NCI-H748 (cell line): ENCODE results near the gene TXNDC11.

Experiments used
- DNase-seq: peaks from one replicate; lab custom pipeline; 2025; ENCODE audit not compliant: unreplicated experiment; lab: John Stamatoyannopoulos, UW

The TXNDC11 gene

DNA sequence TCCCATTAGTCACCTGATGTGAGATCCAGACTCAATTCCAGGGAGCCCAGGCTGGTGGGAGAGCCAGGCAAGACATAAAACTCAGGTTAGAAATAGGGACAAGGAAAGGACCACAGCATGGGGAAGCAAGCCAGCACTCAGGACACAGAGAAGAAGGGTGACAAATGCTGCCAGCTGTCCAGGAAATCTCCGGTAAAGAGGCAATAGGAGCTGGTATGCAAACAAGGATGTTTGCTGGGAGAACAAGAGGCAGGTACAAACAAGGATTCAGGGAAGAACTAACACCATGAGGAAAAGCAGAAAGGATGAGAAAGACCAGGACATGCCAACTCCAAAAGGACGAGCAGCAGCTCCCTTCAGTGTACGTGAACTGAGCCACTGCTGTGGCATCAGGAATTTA, 10.2 kb upstream of the TXNDC11 start:
- DNase-seq, result no peak

DNA sequence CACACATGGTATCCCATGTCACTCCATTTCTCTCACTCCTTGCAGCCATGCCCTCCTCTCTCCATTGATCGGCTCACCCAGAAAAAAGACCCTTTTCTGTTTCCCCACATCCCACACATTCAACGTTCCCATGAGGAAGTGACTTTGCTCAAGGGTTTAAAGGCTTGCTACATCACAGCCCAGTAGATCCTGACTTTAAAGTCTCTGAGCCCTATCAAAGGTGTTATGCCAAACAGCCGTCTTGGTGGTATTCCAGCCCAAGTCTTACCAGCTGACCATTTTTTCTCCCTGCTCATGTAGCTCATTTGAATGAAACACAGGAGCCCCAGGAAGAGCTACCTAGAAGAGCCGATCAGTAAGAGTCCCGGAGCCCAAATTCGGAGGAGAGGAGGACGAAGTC, 7.4 kb upstream of the TXNDC11 start:
- DNase-seq, result no peak

DNA sequence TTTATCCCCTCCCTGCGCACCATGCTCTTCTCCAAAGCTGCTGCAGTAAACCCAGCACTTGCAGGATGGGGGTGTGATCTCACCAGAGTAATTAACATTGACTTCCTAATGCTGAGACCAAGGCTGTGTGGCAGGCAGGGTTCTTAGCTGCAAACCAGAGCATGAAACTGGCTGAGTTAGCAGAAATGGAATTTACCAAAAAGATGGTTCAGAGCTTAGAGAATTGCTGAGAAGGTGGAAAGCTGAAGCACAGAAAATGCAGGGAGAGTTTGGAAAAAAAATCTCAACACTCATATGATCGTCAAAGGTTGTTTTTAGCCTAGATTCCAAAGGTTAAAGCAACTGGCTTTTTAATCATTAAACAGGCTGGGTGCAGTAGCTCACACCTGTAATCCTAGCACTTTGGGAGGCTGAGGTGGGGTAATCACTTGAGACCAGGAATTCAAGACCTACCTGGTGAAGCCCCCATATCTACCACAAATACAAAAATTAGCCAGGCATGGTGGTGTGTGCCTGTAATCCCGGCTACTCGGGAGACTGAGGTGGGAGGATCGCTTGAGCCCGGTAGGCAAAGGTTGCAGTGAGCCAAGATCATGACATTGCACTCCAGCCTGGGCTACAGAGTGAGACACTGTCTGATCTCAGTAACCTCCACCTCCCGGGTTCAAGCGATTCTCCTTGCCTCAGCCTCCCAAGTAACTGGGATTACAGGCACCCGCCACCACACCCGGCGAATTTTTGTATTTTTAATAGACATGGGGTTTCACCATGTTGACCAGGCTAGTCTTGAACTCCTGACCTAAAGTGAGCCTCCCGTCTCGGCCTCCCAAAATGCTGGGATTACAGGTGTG, 6.0 kb upstream of the TXNDC11 start:
- DNase-seq, result no peak

DNA sequence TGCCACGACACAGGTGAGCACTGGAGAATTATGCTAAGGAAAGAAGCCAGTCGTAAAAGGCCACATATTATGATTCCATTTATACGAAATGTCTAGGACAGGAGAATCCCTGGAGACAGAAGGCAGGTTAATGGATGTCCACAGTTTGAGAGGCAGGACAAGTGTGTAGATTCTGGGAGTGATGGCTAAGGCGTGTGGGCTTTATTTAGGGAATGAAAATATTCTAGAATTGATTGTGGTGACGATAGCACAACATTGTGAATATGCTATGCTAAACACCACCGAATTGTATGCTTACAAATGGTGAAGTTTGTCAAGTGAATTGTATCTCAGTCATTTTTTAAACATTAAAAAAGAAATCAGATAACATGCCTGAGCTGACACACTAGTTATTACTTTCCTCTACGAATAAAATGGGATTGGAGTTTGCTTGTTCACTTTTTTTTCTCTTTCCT, 5.3 kb upstream of the TXNDC11 start:
- DNase-seq, result no peak

DNA sequence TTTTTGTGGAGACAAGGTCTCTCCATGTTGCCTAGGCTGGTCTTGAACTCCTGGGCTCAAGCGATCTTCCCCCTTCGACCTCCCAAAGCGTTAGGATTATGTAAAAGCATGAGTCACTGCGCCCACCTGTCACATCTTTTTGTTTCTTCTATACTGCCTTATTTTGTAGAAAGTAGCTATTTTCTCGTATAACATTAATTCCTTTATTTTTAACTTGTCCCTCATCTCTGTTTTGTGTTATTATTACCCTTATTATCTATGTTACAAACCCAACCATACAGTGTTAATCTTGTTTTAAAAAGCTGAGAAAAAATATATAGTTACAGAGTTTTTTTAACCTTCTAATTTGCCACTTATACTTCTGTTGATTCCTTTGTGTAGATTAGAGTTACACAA, 1.4 kb upstream of the TXNDC11 start:
- no peak for DNase-seq

DNA sequence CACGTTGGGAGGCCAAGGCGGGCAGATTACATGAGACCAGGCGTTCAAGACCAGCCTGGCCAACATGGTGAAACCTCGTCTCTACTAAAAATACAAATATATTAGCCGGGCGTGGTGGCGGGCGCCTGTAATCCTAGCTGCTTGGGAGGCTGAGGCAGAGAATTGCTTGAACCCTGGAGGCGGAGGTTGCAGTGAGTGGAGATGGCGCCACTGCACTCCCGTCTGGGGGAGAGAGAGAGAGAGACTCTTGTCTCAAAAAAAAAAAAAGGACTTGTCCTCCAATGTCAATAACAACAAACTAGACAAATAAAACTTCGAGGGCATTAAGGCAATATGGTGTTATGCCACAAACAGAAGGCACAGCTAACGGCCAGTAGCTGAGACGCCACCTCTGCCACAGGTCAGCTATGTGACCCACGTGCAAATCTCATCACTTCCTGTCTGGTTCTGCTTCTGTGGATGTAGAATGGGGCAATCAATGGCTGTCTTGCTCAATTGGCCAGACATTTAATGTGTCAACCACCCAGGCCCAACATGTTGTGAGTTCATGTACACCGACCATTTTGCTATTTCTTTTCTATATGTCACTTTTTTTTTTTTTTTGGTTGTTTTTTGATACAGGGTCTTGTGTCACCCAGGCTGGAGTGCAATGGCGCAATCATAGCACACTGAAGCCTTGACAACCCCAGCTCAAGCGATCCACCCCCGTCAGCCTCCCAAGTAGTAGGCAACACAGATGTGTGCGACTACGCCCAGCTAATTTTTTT, 834 bp upstream of the TXNDC11 start:
- no peak for DNase-seq

DNA sequence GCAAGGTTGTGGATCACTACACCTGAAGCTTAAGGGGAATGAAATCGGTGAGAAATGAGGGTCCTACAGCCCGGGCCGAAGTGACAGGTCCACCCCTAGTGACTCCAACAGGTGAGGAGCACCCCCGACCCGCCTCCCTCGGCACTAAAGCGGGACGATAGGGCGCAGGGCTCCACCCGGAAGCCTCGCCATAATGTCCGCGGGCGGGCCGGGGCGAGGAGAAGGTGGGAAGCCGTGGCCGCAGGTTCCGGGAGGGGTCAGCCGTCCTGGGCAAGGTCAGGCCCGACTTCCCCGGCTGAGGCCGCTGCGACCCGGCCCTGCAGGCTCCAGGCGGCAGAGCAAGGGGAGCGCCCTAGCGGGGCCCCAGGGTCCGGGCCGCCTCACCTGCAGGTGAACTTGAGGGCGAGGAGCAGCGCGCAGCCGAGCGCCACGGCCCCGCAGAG, 543 bp downstream of the TXNDC11 start:
- no peak for DNase-seq

DNA sequence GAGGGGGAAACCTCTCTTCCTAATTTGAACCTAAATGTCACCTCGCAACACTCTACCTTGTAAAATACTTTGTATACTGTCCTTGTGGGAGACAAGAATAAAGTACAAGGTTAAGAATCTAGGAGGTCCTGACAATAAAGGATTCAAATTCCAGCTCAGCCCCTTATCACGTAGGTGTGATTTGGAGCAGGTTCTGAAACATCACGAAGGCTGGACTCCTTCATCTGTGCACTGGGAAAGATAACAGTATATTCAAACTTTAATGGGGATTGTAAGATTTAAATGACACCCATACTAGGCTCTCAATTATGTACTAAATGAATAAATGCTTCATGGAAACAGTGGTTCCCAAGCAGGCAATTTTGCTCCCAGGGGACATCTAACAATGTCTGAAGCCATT, 2.1 kb downstream of the TXNDC11 start:
- no peak for DNase-seq

DNA sequence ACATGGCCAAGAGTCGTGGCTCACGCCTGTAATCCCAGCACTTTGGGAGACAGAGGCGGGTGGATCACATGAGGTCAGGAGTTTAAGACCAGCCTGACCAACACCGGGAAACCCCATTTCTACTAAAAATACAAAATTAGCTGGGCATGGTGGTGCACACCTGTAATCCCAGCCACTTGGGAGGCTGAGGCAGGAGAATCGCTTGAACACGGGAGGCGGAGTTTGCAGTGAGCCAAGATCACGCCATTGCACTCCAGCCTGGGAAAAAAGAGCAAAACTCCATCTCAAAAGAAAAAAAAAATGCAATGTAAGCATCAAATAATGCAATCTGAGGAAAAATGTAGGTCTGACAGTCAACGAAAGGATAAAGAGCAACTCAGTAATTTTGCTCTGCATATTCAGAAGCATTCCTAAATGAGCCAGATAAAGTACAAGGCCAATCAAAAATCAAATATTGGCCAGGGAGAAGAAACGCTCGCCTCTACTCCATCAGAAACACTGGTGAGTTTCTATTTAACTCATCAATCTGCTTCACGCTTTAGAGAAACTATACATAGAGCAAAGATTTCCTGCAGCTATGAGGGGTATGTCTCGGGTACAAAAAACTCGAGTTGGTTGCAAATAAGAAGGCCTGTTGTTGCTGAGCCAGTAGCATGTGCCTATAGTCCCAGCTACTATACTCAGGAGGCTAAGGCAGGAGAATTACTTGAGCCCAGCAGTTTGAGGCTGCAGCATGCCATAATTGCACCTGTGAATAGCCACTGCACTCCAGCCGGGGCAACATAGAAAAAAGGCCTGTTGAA, 3.7 kb downstream of the TXNDC11 start:
- no peak for DNase-seq

DNA sequence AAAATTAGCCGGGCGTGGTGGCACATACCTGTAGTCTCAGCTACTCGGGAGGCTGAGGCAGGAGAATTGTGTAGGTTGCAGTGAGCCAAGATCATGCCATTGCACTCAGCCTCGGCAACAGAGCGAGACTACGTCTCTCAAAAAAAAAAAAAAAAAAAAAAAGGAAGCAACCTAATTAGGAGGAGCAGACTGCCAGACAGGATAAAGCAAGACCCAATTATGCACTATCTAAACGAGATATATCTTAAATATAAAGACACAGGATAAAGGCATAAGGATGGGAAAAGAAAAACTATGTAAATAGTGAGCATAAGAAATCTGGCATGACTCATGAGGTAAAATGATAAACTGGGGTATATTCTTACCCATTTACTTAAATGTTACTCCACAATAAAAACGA, 4.9 kb downstream of the TXNDC11 start:
- DNase-seq, result no peak

DNA sequence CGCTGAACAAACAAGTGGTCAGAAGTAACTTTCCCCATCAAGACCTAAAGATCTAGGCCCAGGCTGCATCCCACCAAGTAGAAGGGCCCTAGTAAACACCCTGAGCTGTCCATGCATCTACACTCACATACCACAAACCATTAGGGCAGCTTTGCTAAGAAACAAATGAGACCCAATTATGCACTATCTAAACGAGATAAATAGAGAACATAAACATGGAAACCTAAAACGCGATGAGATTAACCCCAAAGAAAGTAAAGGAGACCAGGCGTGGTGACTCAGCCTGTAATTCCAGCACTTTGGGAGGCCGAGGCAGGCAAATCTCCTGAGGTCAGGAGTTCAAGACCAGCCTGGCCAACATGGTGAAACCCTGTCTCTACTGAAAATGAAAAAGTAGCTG, 5.8 kb downstream of the TXNDC11 start:
- no peak for DNase-seq

DNA sequence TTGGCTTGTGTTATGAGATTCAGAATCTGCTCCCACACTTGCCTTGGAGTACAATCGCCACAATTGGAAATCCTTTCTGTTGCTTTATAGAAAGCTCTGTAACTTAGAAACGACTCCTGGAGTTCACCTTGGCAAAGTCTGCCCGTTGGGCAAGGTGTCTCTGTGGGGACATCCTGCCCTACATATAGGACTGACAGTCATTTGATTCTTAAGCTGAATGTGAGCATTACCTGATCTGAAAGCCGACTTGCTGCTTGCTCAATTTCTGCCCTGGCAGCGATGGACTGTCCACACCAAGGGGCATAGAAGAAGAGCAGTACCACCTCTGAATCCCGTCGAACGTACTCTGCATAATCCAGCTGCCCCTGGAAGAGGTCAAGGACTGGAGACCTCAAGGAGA, 6.9 kb downstream of the TXNDC11 start:
- DNase-seq, result no peak

DNA sequence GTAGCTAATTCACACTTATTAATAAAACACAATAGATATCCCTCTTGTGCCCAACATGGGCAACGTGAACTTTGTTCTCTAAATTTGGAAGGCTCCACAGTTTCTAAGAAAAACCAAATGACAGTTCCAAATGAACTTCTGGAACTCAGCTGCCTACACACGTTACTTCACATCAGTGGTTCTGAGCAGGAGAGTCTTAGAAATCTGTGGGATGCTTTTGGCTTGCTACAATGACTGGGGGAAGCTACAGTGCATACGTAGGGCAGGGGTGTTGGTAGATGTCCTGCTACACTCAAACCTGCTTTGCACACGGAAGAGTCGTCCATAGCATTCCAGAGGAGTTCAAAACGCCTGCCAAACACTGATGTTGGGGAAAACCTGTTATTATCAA, 8.0 kb downstream of the TXNDC11 start:
- DNase-seq, result no peak

DNA sequence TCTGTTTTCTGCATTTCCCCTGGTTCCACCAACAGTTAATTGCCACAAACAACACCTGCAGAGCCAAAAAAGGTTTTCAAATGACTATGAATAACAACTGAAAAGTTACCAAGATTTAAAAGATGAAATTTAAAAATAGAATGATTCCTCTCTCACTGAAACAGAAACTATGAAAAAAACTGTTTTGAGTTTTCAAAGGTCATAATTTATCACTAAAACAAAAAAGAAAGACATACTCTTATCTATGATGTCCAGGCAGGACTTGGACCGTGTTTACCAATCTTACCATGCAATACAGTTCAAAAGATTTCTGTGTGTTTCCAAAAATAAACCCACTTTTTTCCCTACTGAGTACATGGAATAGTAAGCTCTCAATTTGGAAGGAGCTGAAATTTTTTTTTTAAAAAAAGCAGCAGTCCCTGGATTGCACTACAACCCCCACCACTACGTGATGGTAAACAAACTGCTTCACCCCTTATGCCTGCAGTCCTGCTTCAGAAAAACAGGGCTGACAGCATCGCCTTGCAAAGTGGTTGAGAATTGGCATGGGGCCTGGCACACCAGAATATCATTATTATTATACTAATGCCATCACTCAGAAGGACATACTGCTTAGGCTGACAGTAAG, 8.5 kb downstream of the TXNDC11 start:
- no peak for DNase-seq

DNA sequence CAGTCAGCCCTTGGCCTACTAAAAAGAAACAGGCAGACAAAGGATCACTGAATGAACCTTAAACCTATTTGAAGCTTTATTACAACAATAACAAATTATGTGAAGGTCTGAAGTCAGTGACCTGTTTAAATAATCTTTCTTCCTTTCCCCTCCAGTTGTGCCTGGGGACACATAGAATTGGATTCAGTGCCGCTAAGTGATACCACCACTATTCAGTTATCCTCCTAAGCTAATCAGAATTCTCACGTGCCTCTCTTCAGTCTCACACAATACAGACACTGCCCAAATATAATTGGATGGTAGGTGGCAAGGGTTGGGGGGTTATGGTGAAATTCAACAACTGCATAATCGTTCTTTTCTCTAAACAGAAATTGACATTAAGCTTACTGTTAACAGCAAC, 11.4 kb downstream of the TXNDC11 start:
- no peak for DNase-seq

DNA sequence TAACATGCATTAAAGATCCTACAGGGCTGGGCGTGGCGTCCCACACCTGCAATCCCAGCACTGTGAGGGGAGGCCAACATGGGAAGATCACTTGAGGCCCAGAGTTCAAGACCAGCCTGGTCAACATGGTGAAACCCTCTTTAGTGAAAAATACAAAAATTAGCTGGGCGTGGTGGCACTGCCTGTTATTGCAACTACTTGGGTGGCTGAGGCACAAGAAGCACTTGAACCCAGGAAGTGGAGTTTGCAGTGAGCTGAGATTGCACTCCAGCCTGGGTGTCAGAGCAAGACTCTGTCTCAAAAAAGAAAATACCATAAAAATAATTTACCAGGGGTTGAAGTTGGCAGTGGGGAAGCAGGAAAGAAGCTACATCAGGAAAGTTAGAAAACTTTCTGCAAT, 12.9 kb downstream of the TXNDC11 start:
- DNase-seq, result no peak

DNA sequence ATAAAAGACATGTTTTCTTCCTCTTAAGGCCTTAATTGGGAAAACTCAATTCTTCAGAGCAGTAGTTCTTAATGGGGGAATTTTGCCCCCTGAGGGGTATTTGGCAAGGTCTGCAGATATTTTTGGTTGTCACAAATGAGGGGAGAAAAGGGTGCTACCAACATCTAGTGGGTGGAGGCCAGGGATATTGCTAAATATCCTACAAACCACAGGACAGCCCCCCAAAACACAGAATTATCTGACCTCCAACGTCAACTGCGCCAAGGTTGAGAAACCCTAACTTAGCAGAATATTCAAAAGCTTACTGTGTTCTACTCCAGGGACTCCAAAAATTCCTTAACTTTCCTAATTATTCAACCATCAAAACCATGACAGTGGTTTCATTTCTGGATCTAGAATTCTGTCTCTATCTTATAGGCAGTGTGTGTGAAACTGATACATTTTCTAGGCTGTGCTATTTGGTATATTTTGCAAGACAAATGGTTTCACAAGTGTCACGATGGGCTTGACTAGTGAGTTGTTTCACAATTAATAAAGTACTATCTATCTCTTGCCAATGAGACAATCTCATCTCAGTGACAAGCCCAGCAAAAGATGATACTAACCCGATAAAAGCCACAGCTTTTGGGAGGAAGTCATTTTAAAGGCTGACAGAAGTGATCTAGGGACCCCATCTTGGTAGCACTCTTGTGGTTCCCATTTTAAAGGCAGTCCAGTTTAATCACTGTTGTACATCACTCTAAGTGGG, 14.7 kb downstream of the TXNDC11 start:
- DNase-seq, result no peak

DNA sequence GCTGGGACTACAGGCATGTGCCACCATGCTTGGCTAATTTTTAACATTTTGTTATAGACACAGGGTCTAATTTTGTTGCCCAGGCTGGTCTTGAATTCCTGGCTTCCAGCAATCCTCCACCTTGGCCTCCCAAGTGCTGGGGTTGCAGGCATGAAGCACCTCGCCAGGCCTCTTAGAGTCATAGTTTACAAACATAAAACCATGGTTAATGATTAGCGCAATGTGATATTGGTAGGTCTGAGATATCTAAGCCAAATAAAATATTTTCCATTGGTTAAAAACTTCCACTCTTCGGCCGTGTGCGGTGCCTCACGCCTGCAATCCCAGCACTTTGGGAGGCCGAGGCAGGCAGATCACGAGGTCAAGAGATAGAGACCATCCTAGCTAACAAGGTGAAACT, 16.6 kb downstream of the TXNDC11 start:
- DNase-seq, result no peak

DNA sequence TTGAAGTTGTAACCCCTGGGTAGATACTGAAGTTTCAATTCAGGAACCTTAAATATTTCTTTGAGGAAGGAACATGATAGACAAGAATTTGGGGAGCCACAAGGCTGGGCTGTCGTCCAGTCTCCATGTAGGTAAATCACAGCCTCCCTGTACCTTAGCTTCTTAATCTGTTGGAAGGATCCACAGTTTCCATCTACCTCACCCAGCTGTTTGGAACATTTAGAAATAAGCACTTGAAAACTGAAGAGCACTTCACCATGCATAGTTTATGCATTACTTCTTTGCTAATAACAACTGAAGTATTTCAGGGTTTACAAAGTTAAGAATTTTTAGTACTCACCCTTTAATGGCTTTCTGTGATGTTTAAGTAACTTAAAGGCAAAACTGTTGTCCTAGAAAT, 17.2 kb downstream of the TXNDC11 start:
- DNase-seq, result no peak

DNA sequence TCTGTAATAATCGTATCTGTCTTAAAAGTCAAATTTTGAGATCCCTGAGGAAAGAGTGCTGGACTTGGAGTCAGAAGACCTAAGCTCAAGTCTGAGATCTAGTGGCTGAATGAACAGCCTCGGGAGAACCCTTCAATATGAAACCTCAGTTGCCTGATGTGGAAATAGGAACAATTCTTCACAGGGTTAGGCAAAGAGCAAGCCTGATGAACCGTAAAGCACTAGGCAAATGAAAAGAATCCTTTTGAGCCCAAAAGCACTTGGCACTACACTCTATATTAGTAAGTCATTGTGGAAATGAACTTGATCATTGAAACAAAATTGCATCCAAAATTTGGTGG, 20.2 kb downstream of the TXNDC11 start:
- no peak for DNase-seq
